IMR-90 (cell line): ENCODE results near the gene NAV2.

Source experiments
- BHLHE40 ChIP-seq: fragments of 150-350 bp; IDR thresholded peaks from 2 replicates; pipeline ENCODE4 v1.6.1; 2016; ENCODE audit warnings: mild to moderate bottlenecking, low read depth, low read length
- CTCF ChIP-seq: conservative IDR thresholded peaks from 2 replicates; pipeline ENCODE4 v1.5.1; 2012; ENCODE audit warnings: mild to moderate bottlenecking, low read depth, low read length, improper control_type of control experiment
- ELK1 ChIP-seq: fragments of 150-350 bp; IDR thresholded peaks from 2 replicates; pipeline ENCODE4 v1.6.1; 2016; ENCODE audit warnings: low read depth, mild to moderate bottlenecking, low read length, moderate library complexity, borderline replicate concordance
- FOS ChIP-seq: fragments of 150-350 bp; IDR thresholded peaks from 2 replicates; pipeline ENCODE4 v1.6.1; 2016; ENCODE audit warnings: low read depth, low read length
- MAFK ChIP-seq: IDR thresholded peaks from 2 replicates; pipeline ENCODE4 v1.6.1; 2012; ENCODE audit warnings: low read depth, low read length, improper control_type of control experiment
- MAZ ChIP-seq: IDR thresholded peaks from 2 replicates; pipeline ENCODE4 v1.6.1; 2012; ENCODE audit warnings: low read depth, mild to moderate bottlenecking, low read length, improper control_type of control experiment, moderate library complexity, borderline replicate concordance
- MXI1 ChIP-seq: IDR thresholded peaks from 2 replicates; pipeline ENCODE4 v1.6.1; 2012; ENCODE audit warnings: low read depth, mild to moderate bottlenecking, low read length, moderate library complexity, borderline replicate concordance
- NFE2L2 ChIP-seq: fragments of 150-350 bp; IDR thresholded peaks from 2 replicates; pipeline ENCODE4 v1.6.1; 2016; ENCODE audit warnings: low read depth, mild to moderate bottlenecking, low read length
- POLR2A ChIP-seq: IDR thresholded peaks from 2 replicates; pipeline ENCODE4 v1.6.1; 2012; ENCODE audit warnings: mild to moderate bottlenecking, low read depth, low read length
- RAD21 ChIP-seq: IDR thresholded peaks from 2 replicates; pipeline ENCODE4 v1.6.1; 2012; ENCODE audit warnings: low read length, improper control_type of control experiment
- RCOR1 ChIP-seq: IDR thresholded peaks from 2 replicates; pipeline ENCODE4 v1.6.1; 2012; ENCODE audit warnings: mild to moderate bottlenecking, low read length, improper control_type of control experiment; ENCODE audit not compliant: insufficient replicate concordance
- RFX5 ChIP-seq: IDR thresholded peaks from 2 replicates; pipeline ENCODE4 v1.8.0; 2012; ENCODE audit warnings: low read depth, mild to moderate bottlenecking, low read length, moderate library complexity
- SMC3 ChIP-seq: fragments of 150-350 bp; IDR thresholded peaks from 2 replicates; pipeline ENCODE4 v1.6.1; 2016; ENCODE audit warnings: low read depth, mild to moderate bottlenecking, antibody characterized with exemption, low read length, moderate library complexity
- USF2 ChIP-seq: fragments of 150-350 bp; IDR thresholded peaks from 2 replicates; pipeline ENCODE4 v1.6.1; 2017; ENCODE audit warnings: mild to moderate bottlenecking, antibody characterized with exemption, low read length, low read depth

- no peak for TF ChIP-seq CTCF
- no peak for TF ChIP-seq RFX5
- TF ChIP-seq USF2 = no peak
- TF ChIP-seq POLR2A = no peak
- TF ChIP-seq ELK1 = no peak
- TF ChIP-seq SMC3 = no peak
- no peak for TF ChIP-seq RCOR1
- no peak for TF ChIP-seq MAZ
- no peak for TF ChIP-seq RAD21
- no peak for TF ChIP-seq FOS
- no peak for TF ChIP-seq MXI1
- no peak for TF ChIP-seq NFE2L2
- TF ChIP-seq BHLHE40 = no peak
- no peak for TF ChIP-seq MAFK
These were observed 90.9 kb downstream of the NAV2 start for GRCh38 chr11:19803506-19803998.
